Umbilical cord (tissue), 2 donors: ENCODE results near the gene ACTBL2. TPM values are rescaled to one million over a fixed set of nuclear protein-coding genes. Genes with fewer than 3 reads are reported as not detected.
"Not testable (repeated sequence)": the region's sequence is repeated elsewhere in the genome, so short reads cannot be mapped to it uniquely, and the experiment has no call there.

Experiments
- DNase-seq: peaks from one replicate; pipeline ENCODE4 v3.0.0-alpha.2; 2015; ENCODE audit warnings: low spot score
- total RNA-seq: library from RNA; depleted of rRNA; stranded (reverse); fragments of >200 nt; gene quantifications from one replicate; pipeline ENCODE4 v1.2.3, GENCODE V29; 2014; ENCODE audit warnings: low replicate concordance; ENCODE audit not compliant: insufficient read depth

The ACTBL2 gene
- total RNA-seq, 1 donor from 2014 or later: 3.1 TPM

GRCh38 chr5:57494104-57495098 lies 11.8 kb upstream of the ACTBL2 start:
- peak; percentile 99 for DNase-seq

GRCh38 chr5:57493034-57493433 lies 10.4 kb upstream of the ACTBL2 start:
- no peak for DNase-seq

GRCh38 chr5:57492632-57493031 lies 10.0 kb upstream of the ACTBL2 start:
- DNase-seq: no peak

GRCh38 chr5:57491369-57491965 lies 8.9 kb upstream of the ACTBL2 start:
- no peak for DNase-seq

- DNase-seq: peak; percentile 88
Observed at GRCh38 chr5:57488215-57488955, 5.8 kb upstream of the ACTBL2 start.

GRCh38 chr5:57486027-57486602 lies 3.5 kb upstream of the ACTBL2 start:
- peak; percentile 60 for DNase-seq

- DNase-seq: no peak
Observed at GRCh38 chr5:57478826-57479225, 3.8 kb downstream of the ACTBL2 start.

- DNase-seq: peak; percentile 88
Observed at GRCh38 chr5:57476601-57477056, 6.0 kb downstream of the ACTBL2 start.

GRCh38 chr5:57470339-57470738 lies 12.3 kb downstream of the ACTBL2 start:
- DNase-seq: no peak

- DNase-seq: peak; percentile 40
Observed at GRCh38 chr5:57468481-57469163, 14.0 kb downstream of the ACTBL2 start.

GRCh38 chr5:57466544-57466943 lies 16.1 kb downstream of the ACTBL2 start:
- no peak for DNase-seq

- DNase-seq: not testable (repeated sequence)
Observed at GRCh38 chr5:57460056-57460455, 22.6 kb downstream of the ACTBL2 start.

- no peak for DNase-seq
Observed at GRCh38 chr5:57458443-57458842, 24.2 kb downstream of the ACTBL2 start.

- DNase-seq: no peak
Observed at GRCh38 chr5:57456531-57457135, 26.0 kb downstream of the ACTBL2 start.

GRCh38 chr5:57455511-57456455 lies 26.8 kb downstream of the ACTBL2 start:
- DNase-seq: no peak

GRCh38 chr5:57454896-57455295 lies 27.7 kb downstream of the ACTBL2 start:
- no peak for DNase-seq

GRCh38 chr5:57453728-57454127 lies 28.9 kb downstream of the ACTBL2 start:
- no peak for DNase-seq

- DNase-seq: no peak
Observed at GRCh38 chr5:57452885-57453284, 29.7 kb downstream of the ACTBL2 start.
